Measurements from ENCODE around the gene ANXA5.

- TF ChIP-seq CTCF (IDR thresholded peaks at IDR 0.05; ENCODE audit: low read depth, low read length): no peak
- TF ChIP-seq, protein P1, sequence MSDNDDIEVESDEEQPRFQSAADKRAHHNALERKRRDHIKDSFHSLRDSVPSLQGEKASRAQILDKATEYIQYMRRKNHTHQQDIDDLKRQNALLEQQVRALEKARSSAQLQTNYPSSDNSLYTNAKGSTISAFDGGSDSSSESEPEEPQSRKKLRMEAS (IDR thresholded peaks at IDR 0.05; ENCODE audit: low read depth, low read length): no peak
Observed at GRCh38 chr4:121717680-121718237, 21.0 kb upstream of the ANXA5 start.

Data from NB4 (cell line).